UCSD-AML1 (cell line): ENCODE measurements around the gene P2RX1.
A peak's percentile ranks its signal among the peaks of the same experiment; 100 is the strongest.

ENCODE experiments used
- DNase-seq: peaks from one replicate; lab custom pipeline; 2025; ENCODE audit not compliant: unreplicated experiment; lab: John Stamatoyannopoulos, UW

Gene P2RX1

DNA sequence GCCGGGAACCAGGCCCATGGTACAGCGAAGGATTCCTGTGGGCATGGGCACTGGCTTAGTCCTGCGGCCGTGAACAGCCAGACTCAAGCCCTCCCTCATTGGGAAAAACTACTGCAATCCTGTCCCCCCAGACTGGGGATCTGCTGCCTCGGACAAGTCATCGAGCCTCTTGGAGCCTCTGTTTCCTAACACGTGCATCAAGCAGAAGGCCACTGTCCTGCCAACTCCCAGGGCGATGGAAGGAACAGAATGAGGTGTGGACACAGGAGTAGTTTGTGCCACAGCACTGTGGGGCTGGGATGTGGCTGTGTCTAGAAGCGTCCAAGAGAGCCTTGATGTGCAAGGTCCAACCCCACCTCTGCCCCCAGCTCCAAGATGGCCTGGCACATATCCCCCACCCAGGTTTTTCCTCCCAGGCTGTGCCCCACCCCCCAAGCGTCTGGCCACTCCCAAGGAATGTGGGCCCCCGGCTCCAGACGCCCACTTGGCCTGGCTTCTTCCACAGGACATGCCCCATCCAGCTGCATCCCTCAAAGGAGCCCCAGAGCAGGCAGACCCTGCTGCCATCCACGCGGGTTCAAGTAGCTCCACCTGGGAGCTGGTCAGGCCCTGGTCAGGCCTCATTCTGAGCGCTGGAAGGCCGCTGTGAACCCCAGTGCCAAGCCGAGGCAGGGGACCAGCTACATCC, 26.8 kb downstream of the P2RX1 start:
- no peak for DNase-seq

GRCh38 chr17:3888343-3889171, 27.7 kb downstream of the P2RX1 start:
- no peak for DNase-seq

- no peak for DNase-seq
These were observed 28.5 kb downstream of the P2RX1 start for GRCh38 chr17:3887804-3888203.

GRCh38 chr17:3887394-3887793, 28.9 kb downstream of the P2RX1 start:
- no peak for DNase-seq

DNA sequence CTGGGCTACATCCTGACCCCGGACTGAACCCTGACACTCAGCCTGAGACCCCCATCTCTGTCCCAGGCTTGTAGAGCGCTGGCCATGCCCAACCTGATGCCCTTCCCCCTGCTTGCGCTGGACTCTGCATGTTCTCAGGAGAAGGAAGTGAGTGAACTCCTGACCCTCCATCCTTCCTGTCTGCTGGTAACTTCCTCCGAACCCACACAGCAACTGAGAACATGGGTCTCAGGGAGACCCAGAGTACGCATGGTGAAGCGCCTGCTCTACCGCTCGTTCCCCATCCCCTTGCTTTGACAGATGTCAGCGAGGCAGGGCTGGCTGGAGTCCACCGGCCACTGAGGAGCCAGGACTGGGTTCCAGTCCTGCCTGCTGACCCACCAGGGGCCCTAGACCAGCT, 29.5 kb downstream of the P2RX1 start:
- DNase-seq, result peak; percentile 57

GRCh38 chr17:3885970-3886369, 30.3 kb downstream of the P2RX1 start:
- DNase-seq, result no peak

DNA sequence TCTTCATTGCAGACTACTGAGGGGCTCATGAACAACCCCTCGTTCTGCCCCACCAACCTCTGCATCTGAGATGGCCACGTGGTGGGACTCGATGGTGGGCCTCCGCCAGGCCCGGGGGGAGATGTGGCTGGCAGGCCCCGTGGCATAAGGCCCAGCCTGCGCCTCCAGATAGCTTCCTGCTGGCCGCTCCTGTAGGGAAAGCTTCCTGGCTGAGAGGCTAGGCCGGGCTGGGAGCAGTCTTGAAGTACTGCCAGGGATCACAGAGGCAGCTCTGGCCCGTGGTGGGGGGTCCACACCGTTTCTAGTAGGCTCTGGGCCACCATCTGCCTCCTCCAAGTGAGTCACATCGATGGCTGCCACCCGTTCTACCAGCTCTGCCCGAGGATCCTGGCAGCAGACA, 31.0 kb downstream of the P2RX1 start:
- no peak for DNase-seq

- no peak for DNase-seq
These were observed 32.1 kb downstream of the P2RX1 start for GRCh38 chr17:3884188-3884587.

DNA sequence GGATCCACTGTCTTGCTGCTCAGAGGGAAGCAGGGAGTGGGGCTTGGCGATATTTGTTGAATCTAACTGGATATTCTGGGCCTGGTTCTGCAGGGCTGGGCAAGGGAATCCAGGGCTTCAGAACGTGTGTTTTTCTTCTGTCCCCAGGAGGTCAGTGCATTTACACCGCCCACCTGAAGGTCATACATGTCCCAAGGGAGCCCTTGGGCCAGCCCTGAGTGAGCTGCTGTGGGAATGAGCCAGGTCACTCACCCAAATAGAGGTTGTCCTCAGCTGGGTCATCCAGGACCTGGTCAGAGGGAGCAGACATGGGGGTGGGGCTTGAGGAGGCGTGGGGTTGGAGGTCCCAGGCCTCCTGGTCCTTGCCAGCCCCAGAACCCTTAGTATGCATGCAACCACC, 34.0 kb downstream of the P2RX1 start:
- DNase-seq, result no peak

DNA sequence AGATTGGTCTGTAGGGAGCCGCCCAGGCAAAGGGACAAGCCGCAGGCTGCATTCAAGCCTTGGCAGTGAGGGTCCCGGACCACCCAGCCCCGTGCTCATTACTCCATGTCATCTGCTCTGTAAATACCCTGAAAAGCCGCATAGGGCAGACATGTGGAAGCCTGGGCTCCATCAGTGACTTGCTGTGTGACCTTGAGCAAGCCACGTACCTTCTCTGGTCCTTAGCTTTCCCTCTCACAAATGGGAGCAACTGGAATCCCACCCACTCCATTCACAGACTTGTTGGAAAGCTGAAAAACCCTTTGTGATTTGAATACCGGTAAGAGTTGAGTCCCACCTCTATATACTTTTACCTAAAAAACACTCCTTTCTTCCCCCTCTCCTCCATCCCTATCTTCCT, 35.3 kb downstream of the P2RX1 start:
- no peak for DNase-seq

- DNase-seq, result no peak
These were observed 36.5 kb downstream of the P2RX1 start for GRCh38 chr17:3879591-3880417.

- no peak for DNase-seq
These were observed 37.1 kb downstream of the P2RX1 start for GRCh38 chr17:3879186-3879585.

- DNase-seq, result no peak
These were observed 39.0 kb downstream of the P2RX1 start for GRCh38 chr17:3877220-3877619.

DNA sequence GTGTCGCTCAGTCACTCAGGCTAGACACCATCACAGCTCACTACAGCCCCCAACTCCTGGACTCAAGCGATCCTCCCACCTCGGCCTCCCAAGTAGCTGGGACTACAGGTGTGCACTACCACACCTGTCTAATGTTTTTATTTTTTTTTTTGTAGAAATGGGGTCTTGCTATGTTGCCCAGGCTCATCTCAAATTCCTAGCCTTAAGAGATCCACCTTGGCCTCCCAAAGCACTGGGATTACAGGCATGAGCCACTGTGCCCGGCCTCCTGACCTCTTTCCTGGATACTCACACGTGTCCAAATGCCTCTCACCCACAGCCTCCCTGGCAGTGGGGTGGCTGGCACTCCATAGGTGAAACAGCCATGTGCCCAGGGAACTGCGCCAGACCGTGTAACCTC, 40.9 kb downstream of the P2RX1 start:
- no peak for DNase-seq

- DNase-seq, result no peak
These were observed 42.4 kb downstream of the P2RX1 start for GRCh38 chr17:3873862-3874261.

DNA sequence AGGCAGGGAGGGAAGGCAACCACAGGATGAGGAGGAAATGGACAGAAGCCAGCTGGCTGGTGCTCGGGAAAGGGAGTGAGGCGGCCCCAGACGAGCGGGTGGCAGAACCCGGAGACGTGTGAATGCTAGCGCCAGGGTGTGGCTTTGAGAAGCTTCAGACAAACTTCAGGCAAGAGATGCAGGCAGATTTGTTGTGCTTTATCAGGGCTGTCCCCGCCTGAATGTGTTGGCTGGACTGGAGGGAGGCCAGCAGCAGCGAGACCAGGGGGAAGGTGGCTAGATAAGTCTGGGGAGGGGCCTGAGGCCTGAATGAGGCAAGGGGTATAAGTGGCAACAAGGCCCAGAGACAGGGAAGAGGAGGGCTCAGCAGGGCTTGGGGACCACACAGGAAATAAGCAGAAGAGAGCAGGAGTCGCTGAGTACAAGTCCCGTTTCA, 45.4 kb downstream of the P2RX1 start:
- DNase-seq, result peak; percentile 45

DNA sequence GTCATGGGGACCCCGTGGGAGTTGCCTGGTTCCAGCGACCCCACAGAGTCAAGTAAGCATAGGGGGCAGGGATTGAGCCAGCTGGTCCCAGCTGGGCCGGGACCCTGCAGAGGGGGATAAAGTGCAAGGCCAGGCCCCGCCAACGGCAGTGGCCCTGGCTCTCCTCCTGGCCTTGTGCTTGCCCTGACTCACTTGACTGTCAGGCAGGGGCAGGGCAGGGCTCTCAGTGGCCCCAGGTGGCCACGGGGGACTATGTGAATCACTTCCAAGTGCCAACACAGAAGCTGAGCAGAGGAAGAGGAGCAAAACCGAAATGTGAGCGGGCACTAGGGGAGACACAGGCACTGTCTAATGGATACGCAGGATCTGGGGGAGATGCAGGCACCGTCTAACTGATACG, 48.7 kb downstream of the P2RX1 start:
- DNase-seq, result no peak

DNA sequence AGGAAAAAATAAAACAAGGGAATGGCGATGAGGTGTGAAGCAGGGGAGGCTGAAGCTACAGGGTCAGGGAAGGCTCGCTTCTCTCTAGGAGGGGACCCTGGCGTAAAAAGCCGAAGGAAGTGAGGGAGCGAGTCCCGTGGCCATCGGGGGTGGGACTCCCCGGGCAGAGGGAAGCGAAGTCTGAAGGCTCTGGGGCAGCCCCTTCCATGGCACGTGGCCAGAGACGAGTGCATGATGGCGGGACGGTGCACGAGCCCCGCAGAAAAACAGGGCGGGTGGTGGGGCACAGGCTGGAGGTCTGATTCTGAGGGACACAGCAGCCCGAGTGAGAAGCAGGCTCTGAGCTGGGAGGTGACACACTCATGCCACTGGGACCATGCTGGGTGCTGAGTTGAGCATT, 49.2 kb downstream of the P2RX1 start:
- DNase-seq, result no peak

DNA sequence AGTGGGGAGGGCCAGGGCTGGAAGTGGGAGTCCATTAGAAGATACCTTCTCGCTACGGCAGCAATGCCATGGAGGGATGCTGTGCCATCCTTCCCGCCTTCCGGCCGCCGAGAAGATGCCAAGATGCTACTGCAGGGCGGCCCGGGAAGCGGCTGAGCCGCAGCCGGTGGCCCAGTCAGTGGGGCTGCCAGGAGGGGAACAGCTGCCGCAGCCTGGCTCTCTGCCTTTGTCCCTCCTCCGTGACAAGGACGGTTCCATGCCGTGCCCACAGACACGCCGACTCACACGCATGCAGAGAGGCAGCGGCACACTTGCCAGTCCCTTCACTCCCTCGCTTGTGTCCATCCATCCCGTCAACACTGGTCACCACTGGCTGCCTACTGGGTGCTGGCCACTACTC, 50.0 kb downstream of the P2RX1 start:
- no peak for DNase-seq

- no peak for DNase-seq
These were observed 51.1 kb downstream of the P2RX1 start for GRCh38 chr17:3865176-3865575.

DNA sequence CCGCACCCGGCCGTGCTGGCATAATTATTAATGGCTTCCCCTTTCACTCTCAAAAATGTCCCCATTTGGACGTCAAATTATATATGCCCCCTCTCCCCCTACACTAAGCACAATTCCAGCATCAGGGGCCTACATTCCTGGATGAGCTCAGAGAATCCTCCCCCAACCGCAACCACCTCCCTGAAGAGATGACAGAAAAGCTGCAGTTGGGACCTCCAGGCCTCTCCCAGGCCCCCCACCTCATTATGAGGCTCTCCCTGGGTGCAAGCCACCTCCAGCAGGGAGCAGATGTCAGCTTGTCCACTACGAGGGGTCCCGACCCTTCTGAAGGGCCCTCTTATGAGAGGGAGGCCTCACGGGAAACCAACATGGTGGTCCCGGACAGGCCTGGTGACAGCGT, 51.7 kb downstream of the P2RX1 start:
- no peak for DNase-seq
